Naive thymus-derived CD8-positive, alpha-beta T cell (primary cell): ENCODE results near the gene WIPI1. TPM values are rescaled to one million over a fixed set of nuclear protein-coding genes. Genes with fewer than 3 reads are reported as not detected.
"Not testable (repeated sequence)": the region's sequence is repeated elsewhere in the genome, so short reads cannot be mapped to it uniquely, and the experiment has no call there.

Source experiments
- ATAC-seq, 2 donors: fragments of 150-1000 bp; cut with Tn5 transposase in 1 of 2; sonication (Bioruptor Pico), chemical (Tn5 transposase) in 1 of 2; 1 replicate in 1 of 2; 2 replicates in 1 of 2; pipeline ENCODE4 v1.10.0; 2021; ENCODE audit warnings: mild to moderate bottlenecking in 2 of 2, moderate library complexity in 2 of 2
- POLR2A ChIA-PET: fragments of 350-600 bp; sonication (Branson Sonifier 250); formaldehyde crosslinking; loops from one replicate; lab custom pipeline; 2021; ENCODE audit warnings: antibody characterized with exemption; lab: Charles Lee
- DNase-seq, 10 donors: peaks; one replicate each; pipeline versions ENCODE4 v3.0.0 to v3.0.0-alpha.2; 2020 to 2022
- H3K27ac Mint-ChIP-seq, 10 donors: one replicate each; pipeline ENCODE4 v1.8.0; 2020 to 2022; ENCODE audit warnings: mild to moderate bottlenecking in 10 of 10, mixed read lengths in 10 of 10, moderate library complexity in 4 of 10, inconsistent platforms in 1 of 10
- H3K27me3 Mint-ChIP-seq, 5 donors: one replicate each; pipeline ENCODE4 v1.8.0; 2021 to 2022; ENCODE audit warnings: mixed read lengths in 5 of 5
- H3K36me3 Mint-ChIP-seq, 3 donors: one replicate each; pipeline ENCODE4 v1.8.0; 2020 to 2022; ENCODE audit warnings: mixed read lengths in 3 of 3, mild to moderate bottlenecking in 2 of 3, inconsistent platforms in 1 of 3
- H3K4me1 Mint-ChIP-seq, 4 donors: one replicate each; pipeline ENCODE4 v1.8.0; 2021 to 2022; ENCODE audit warnings: mixed read lengths in 4 of 4
- H3K4me3 Mint-ChIP-seq, 10 donors: one replicate each; pipeline ENCODE4 v1.8.0; 2020 to 2022; ENCODE audit warnings: mild to moderate bottlenecking in 10 of 10, mixed read lengths in 10 of 10, moderate library complexity in 6 of 10, inconsistent platforms in 1 of 10
- H3K9me3 Mint-ChIP-seq, 9 donors: one replicate each; pipeline ENCODE4 v1.8.0; 2020 to 2022; ENCODE audit warnings: mixed read lengths in 9 of 9, mild to moderate bottlenecking in 3 of 9, inconsistent platforms in 1 of 9, moderate library complexity in 1 of 9
- polyA plus RNA-seq, 3 donors: library from polyadenylated mRNA; unstranded; fragments of 300-500 nt; fragmentation: Illumina TruSeq; gene quantifications; one replicate each; pipeline ENCODE4 v1.2.3, GENCODE V29; 2021
- total RNA-seq, 8 experiments: library from RNA in 2 of 8; stranded (reverse) in 2 of 8; gene quantifications; one replicate each; pipeline ENCODE4 v1.2.3 and lab custom pipeline; 2021 to 2026

WIPI1 gene
- total RNA-seq (1 to 10 TPM; 3.2 to 3.5 TPM), polyA plus RNA-seq (1 to 10 TPM; 2.5 to 8.3 (median 2.7) TPM), total RNA-seq (lab: John Stamatoyannopoulos, UW) (0.49 to 5.3 (median 2.2) reads per million in 6 experiments)

- POLR2A ChIA-PET: interaction anchor here (0.6 to 5.8 kb wide), 7 partner anchors 19 to 251 kb away, joined by 3 to 55 read pairs (median 7); partner anchors contain the start of genes AMZ2, ARSG and SLC16A6
- Mint-ChIP-seq H3K27ac (peak within 1 kb of the TSS in 9 of 10 donors; percentile 55 to 96 (median 94)), H3K36me3 (no peaks in the 10 kb centered on the region), H3K27me3 (peaks cover 0 to 2% (median 0%) of the 10 kb centered on the region in 5 donors), H3K9me3 (no peaks in the 10 kb centered on the region), H3K4me1 (peaks cover 13 to 63% (median 45%) of the 10 kb centered on the region in 4 donors), H3K4me3 (peak within 1 kb of the TSS; percentile 76 to 93 (median 84))
- ATAC-seq: peak; percentile 32 to 56
- DNase-seq: peak in 1 of 10 donors; percentile 69
Measured at GRCh38 chr17:68457168-68457538, at the start of gene WIPI1. Gene WIPI1, minus strand, starts transcription at chr17:68457496. Its CDS starts 75 bp downstream, at chr17:68457421.

- Mint-ChIP-seq H3K27me3 (peaks cover 0 to 9% (median 4%) of the 10 kb centered on the region in 5 donors), H3K4me1 (peaks cover 5 to 26% (median 6%) of the 10 kb centered on the region in 4 donors), H3K27ac (peak overlapping the region in 1 of 10 donors; percentile 13), H3K36me3 (peaks cover 0 to 4% (median 0%) of the 10 kb centered on the region in 3 donors), H3K4me3 (no peak overlapping the region), H3K9me3 (peaks cover 0 to 1% (median 0%) of the 10 kb centered on the region in 9 donors)
- ATAC-seq (no peak), DNase-seq (no peak)
- POLR2A ChIA-PET: no interaction called here
Measured at GRCh38 chr17:68505951-68506350, 48.7 kb upstream of the WIPI1 start.

GRCh38 chr17:68501074-68501473 is 43.8 kb upstream of the WIPI1 start:
- Mint-ChIP-seq H3K27ac (no peak overlapping the region), H3K36me3 (peaks cover 0 to 5% (median 0%) of the 10 kb centered on the region in 3 donors), H3K27me3 (peaks cover 0 to 23% (median 8%) of the 10 kb centered on the region in 5 donors), H3K4me3 (no peak overlapping the region), H3K4me1 (peaks cover 6 to 24% (median 9%) of the 10 kb centered on the region in 4 donors), H3K9me3 (peaks cover 0 to 1% (median 0%) of the 10 kb centered on the region in 9 donors)
- ATAC-seq (no peak), DNase-seq (no peak)
- POLR2A ChIA-PET: interaction anchor here (0.6 kb wide), 2 partner anchors 9 to 35 kb away, joined by 3 to 4 read pairs; no protein-coding TSS in a partner anchor

GRCh38 chr17:68499587-68499986 is 42.3 kb upstream of the WIPI1 start:
- H3K4me1 Mint-ChIP-seq: peaks cover 6 to 24% (median 9%) of the 10 kb centered on the region in 4 donors
- H3K27me3 Mint-ChIP-seq: peaks cover 0 to 23% (median 8%) of the 10 kb centered on the region in 5 donors
- peaks cover 0 to 5% (median 0%) of the 10 kb centered on the region in 3 donors for H3K36me3 Mint-ChIP-seq
- H3K9me3 Mint-ChIP-seq: peaks cover 0 to 1% (median 0%) of the 10 kb centered on the region in 9 donors
- ATAC-seq (no peak), DNase-seq (no peak)
- no peak overlapping the region for H3K4me3 Mint-ChIP-seq
- no peak overlapping the region for H3K27ac Mint-ChIP-seq
- POLR2A ChIA-PET: interaction anchor here (0.7 kb wide), 1 partner anchor 11 kb away, joined by 3 read pairs; no protein-coding TSS in a partner anchor

GRCh38 chr17:68498479-68499326 is 41.4 kb upstream of the WIPI1 start:
- DNase-seq: no peak
- Mint-ChIP-seq H3K27ac (peak overlapping the region in 2 of 10 donors; percentile 28 to 81), H3K4me1 (peaks cover 6 to 24% (median 9%) of the 10 kb centered on the region in 4 donors), H3K9me3 (no peaks in the 10 kb centered on the region), H3K27me3 (peaks cover 0 to 23% (median 8%) of the 10 kb centered on the region in 5 donors), H3K4me3 (peak overlapping the region in 2 of 10 donors; percentile 1 to 31), H3K36me3 (peaks cover 0 to 5% (median 0%) of the 10 kb centered on the region in 3 donors)
- no peak for ATAC-seq
- POLR2A ChIA-PET: interaction anchor here (0.6 kb wide), 1 partner anchor 67 kb away, joined by 3 read pairs; no protein-coding TSS in a partner anchor

- Mint-ChIP-seq H3K9me3 (no peaks in the 10 kb centered on the region), H3K36me3 (peaks cover 0 to 5% (median 0%) of the 10 kb centered on the region in 3 donors), H3K4me1 (peaks cover 6 to 24% (median 9%) of the 10 kb centered on the region in 4 donors), H3K4me3 (peak overlapping the region in 2 of 10 donors; percentile 3 to 8), H3K27me3 (peaks cover 0 to 23% (median 8%) of the 10 kb centered on the region in 5 donors), H3K27ac (peak overlapping the region in 1 of 10 donors; percentile 28)
- POLR2A ChIA-PET: interaction anchor here (0.5 kb wide), 1 partner anchor 61 kb away, joined by 3 read pairs; no protein-coding TSS in a partner anchor
- ATAC-seq (no peak), DNase-seq (peak in 1 of 10 donors; percentile 22)
Measured at GRCh38 chr17:68497885-68498319, 40.6 kb upstream of the WIPI1 start.

GRCh38 chr17:68495081-68495480 is 37.8 kb upstream of the WIPI1 start:
- H3K4me3 Mint-ChIP-seq: no peak overlapping the region
- peaks cover 4 to 40% (median 9%) of the 10 kb centered on the region in 4 donors for H3K4me1 Mint-ChIP-seq
- DNase-seq (no peak), ATAC-seq (no peak)
- H3K9me3 Mint-ChIP-seq: no peaks in the 10 kb centered on the region
- POLR2A ChIA-PET: no interaction called here
- H3K27ac Mint-ChIP-seq: no peak overlapping the region
- peaks cover 0 to 9% (median 2%) of the 10 kb centered on the region in 5 donors for H3K27me3 Mint-ChIP-seq
- no peaks in the 10 kb centered on the region for H3K36me3 Mint-ChIP-seq

- H3K27ac Mint-ChIP-seq, H3K27me3 Mint-ChIP-seq, POLR2A ChIA-PET: not testable (repeated sequence)
Measured at GRCh38 chr17:68492394-68493054, 35.2 kb upstream of the WIPI1 start.

GRCh38 chr17:68491381-68492231 is 34.3 kb upstream of the WIPI1 start:
- Mint-ChIP-seq H3K4me1 (peaks cover 6 to 36% (median 15%) of the 10 kb centered on the region in 4 donors), H3K4me3 (no peak overlapping the region), H3K9me3 (no peaks in the 10 kb centered on the region), H3K27me3 (peaks cover 0 to 3% (median 0%) of the 10 kb centered on the region in 5 donors), H3K36me3 (no peaks in the 10 kb centered on the region), H3K27ac (peak overlapping the region in 2 of 10 donors; percentile 48 to 51)
- ATAC-seq (no peak), DNase-seq (no peak)
- POLR2A ChIA-PET: no interaction called here

More at GRCh38 chr17:68492394-68493054, 35.2 kb upstream of the WIPI1 start:
- ATAC-seq, DNase-seq, H3K4me3 Mint-ChIP-seq, H3K36me3 Mint-ChIP-seq, H3K9me3 Mint-ChIP-seq: not testable (repeated sequence)
- peaks cover 6 to 32% (median 11%) of the 10 kb centered on the region in 4 donors for H3K4me1 Mint-ChIP-seq

- H3K4me3 Mint-ChIP-seq: no peak overlapping the region
- H3K27ac Mint-ChIP-seq: no peak overlapping the region
- POLR2A ChIA-PET: no interaction called here
- peaks cover 5 to 39% (median 15%) of the 10 kb centered on the region in 4 donors for H3K4me1 Mint-ChIP-seq
- peaks cover 0 to 20% (median 7%) of the 10 kb centered on the region in 5 donors for H3K27me3 Mint-ChIP-seq
- ATAC-seq: no peak
- H3K9me3 Mint-ChIP-seq: no peaks in the 10 kb centered on the region
- H3K36me3 Mint-ChIP-seq: no peaks in the 10 kb centered on the region
- DNase-seq: no peak
Measured at GRCh38 chr17:68489919-68490318, 32.6 kb upstream of the WIPI1 start.

- peaks cover 5 to 23% (median 15%) of the 10 kb centered on the region in 4 donors for H3K4me1 Mint-ChIP-seq
- H3K4me3 Mint-ChIP-seq: no peak overlapping the region
- H3K27ac Mint-ChIP-seq: no peak overlapping the region
- H3K27me3 Mint-ChIP-seq: peaks cover 2 to 31% (median 8%) of the 10 kb centered on the region in 5 donors
- H3K36me3 Mint-ChIP-seq: peaks cover 0 to 6% (median 4%) of the 10 kb centered on the region in 3 donors
- peaks cover 0 to 3% (median 0%) of the 10 kb centered on the region in 9 donors for H3K9me3 Mint-ChIP-seq
- DNase-seq: no peak
- ATAC-seq: no peak
- POLR2A ChIA-PET: no interaction called here
Measured at GRCh38 chr17:68484458-68484857, 27.2 kb upstream of the WIPI1 start.
